Vagina (tissue), 2 donors: ENCODE results near the gene KRTAP4-7. TPM values are rescaled to one million over a fixed set of nuclear protein-coding genes. Genes with fewer than 3 reads are reported as not detected.
"Not testable (repeated sequence)": the region's sequence is repeated elsewhere in the genome, so short reads cannot be mapped to it uniquely, and the experiment has no call there.

Source experiments
- DNase-seq, 2 donors: peaks; one replicate each; pipeline ENCODE4 v3.0.0-alpha.2; 2017; ENCODE audit errors: extremely low spot score in 2 of 2
- H3K27ac ChIP-seq: fragments of 200-600 bp; sonication (generic); one replicate; pipeline ENCODE4 v1.5.1; 2019
- H3K27me3 ChIP-seq: fragments of 200-600 bp; sonication (generic); one replicate; pipeline ENCODE4 v1.5.1; 2019
- H3K36me3 ChIP-seq, 2 donors: fragments of 200-600 bp; sonication (generic); one replicate each; pipeline ENCODE4 v1.5.1; 2017 to 2019
- H3K4me1 ChIP-seq: fragments of 200-600 bp; sonication (generic); one replicate; pipeline ENCODE4 v1.5.1; 2019
- H3K4me3 ChIP-seq, 2 donors: fragments of 200-600 bp; sonication (generic); 1 replicate in 1 of 2; 2 replicates in 1 of 2; pipeline ENCODE4 v1.5.1; 2016 to 2019
- H3K9me3 ChIP-seq: fragments of 200-600 bp; sonication (generic); one replicate; pipeline ENCODE4 v1.5.1; 2019
- CTCF ChIP-seq, 3 experiments: fragments of 450-650 bp in 2 of 3; fragments of 200-600 bp in 1 of 3; sonication (generic) in 1 of 3; IDR thresholded peaks; one replicate each; pipeline ENCODE4 v1.5.1; 2017 to 2019; ENCODE audit warnings: antibody characterized with exemption in 3 of 3, mild to moderate bottlenecking in 2 of 3, moderate library complexity in 2 of 3
- POLR2A ChIP-seq, 2 donors: fragments of 450-650 bp; IDR thresholded peaks; one replicate each; pipeline ENCODE4 v1.6.1; 2017; ENCODE audit warnings: antibody characterized with exemption in 2 of 2, mild to moderate bottlenecking in 2 of 2, moderate library complexity in 2 of 2
- POLR2AphosphoS5 ChIP-seq, 2 donors: sonication (generic); formaldehyde crosslinking; IDR thresholded peaks; one replicate each; pipeline ENCODE4 v1.9.0; 2017; ENCODE audit warnings: antibody characterized with exemption in 2 of 2, mild to moderate bottlenecking in 2 of 2, low read depth in 1 of 2; ENCODE audit not compliant: insufficient read depth in 1 of 2
- intact Hi-C: fragments of 100-400 bp; cut with DNase I; formaldehyde crosslinking; loops from one replicate; pipeline ENCODE4 v1.15.1; 2023
- total RNA-seq: library from RNA; depleted of rRNA; stranded (reverse); fragments of >200 nt; gene quantifications from one replicate; pipeline ENCODE4 v1.2.3, GENCODE V29; 2016

KRTAP4-7 gene
- total RNA-seq, 1 donor from 2014 or later: not detected

- intact Hi-C loops: no loop called here
- DNase-seq: no peak
- no peaks in the 10 kb centered on the region for H3K4me1 ChIP-seq
- no peak overlapping the region for H3K27ac ChIP-seq
- TF ChIP-seq POLR2A (IDR thresholded peaks at IDR 0.05) (no peak), POLR2AphosphoS5 (IDR thresholded peaks at IDR 0.05; ENCODE audit: insufficient read depth in 1 of 2, low read depth in 1 of 2) (no peak), CTCF (IDR thresholded peaks at IDR 0.05) (no peak)
- H3K9me3 ChIP-seq: no peaks in the 10 kb centered on the region
- no peak overlapping the region for H3K4me3 ChIP-seq
- no peaks in the 10 kb centered on the region for H3K27me3 ChIP-seq
- H3K36me3 ChIP-seq: no peaks in the 10 kb centered on the region
These were observed 32.3 kb downstream of the KRTAP4-7 start for GRCh38 chr17:41116297-41116696.

GRCh38 chr17:41117846-41118386, 34.0 kb downstream of the KRTAP4-7 start, which contains the start of gene KRTAP4-11:
Gene KRTAP4-11 (minus strand): TSS chr17:41118373. CDS start chr17:41118315, 58 bp downstream.
- H3K36me3 ChIP-seq, DNase-seq, H3K4me1 ChIP-seq, H3K9me3 ChIP-seq, H3K27me3 ChIP-seq, intact Hi-C loops, H3K4me3 ChIP-seq, H3K27ac ChIP-seq: not testable (repeated sequence)

GRCh38 chr17:41118721-41119120, 34.8 kb downstream of the KRTAP4-7 start:
- H3K9me3 ChIP-seq: no peaks in the 10 kb centered on the region

GRCh38 chr17:41119696-41120690, 36.0 kb downstream of the KRTAP4-7 start:
- H3K9me3 ChIP-seq, H3K4me3 ChIP-seq, H3K27ac ChIP-seq, DNase-seq, H3K4me1 ChIP-seq, intact Hi-C loops, H3K36me3 ChIP-seq, H3K27me3 ChIP-seq: not testable (repeated sequence)

More at GRCh38 chr17:41118721-41119120, 34.8 kb downstream of the KRTAP4-7 start:
- intact Hi-C loops: no loop called here
- Histone ChIP-seq H3K4me3 (no peak overlapping the region), H3K27ac (no peak overlapping the region), H3K36me3 (no peaks in the 10 kb centered on the region), H3K4me1 (no peaks in the 10 kb centered on the region), H3K27me3 (no peaks in the 10 kb centered on the region)
- TF ChIP-seq POLR2A (IDR thresholded peaks at IDR 0.05): no peak
- no peak for TF ChIP-seq CTCF (IDR thresholded peaks at IDR 0.05)
- no peak for TF ChIP-seq POLR2AphosphoS5 (IDR thresholded peaks at IDR 0.05; ENCODE audit: insufficient read depth in 1 of 2, low read depth in 1 of 2)
- no peak for DNase-seq

GRCh38 chr17:41121742-41122141, 37.8 kb downstream of the KRTAP4-7 start:
- Histone ChIP-seq H3K9me3 (no peaks in the 10 kb centered on the region), H3K4me1 (no peaks in the 10 kb centered on the region), H3K27me3 (no peaks in the 10 kb centered on the region), H3K27ac (no peak overlapping the region), H3K36me3 (no peaks in the 10 kb centered on the region), H3K4me3 (no peak overlapping the region)
- DNase-seq: no peak
- TF ChIP-seq CTCF (IDR thresholded peaks at IDR 0.05) (no peak), POLR2A (IDR thresholded peaks at IDR 0.05) (no peak), POLR2AphosphoS5 (IDR thresholded peaks at IDR 0.05; ENCODE audit: insufficient read depth in 1 of 2, low read depth in 1 of 2) (no peak)
- intact Hi-C loops: no loop called here

GRCh38 chr17:41123292-41123990, 39.5 kb downstream of the KRTAP4-7 start:
- H3K27ac ChIP-seq, H3K4me1 ChIP-seq, H3K36me3 ChIP-seq, H3K9me3 ChIP-seq, H3K27me3 ChIP-seq, intact Hi-C loops, H3K4me3 ChIP-seq, DNase-seq: not testable (repeated sequence)

- H3K4me3 ChIP-seq, H3K9me3 ChIP-seq, DNase-seq, intact Hi-C loops, H3K27ac ChIP-seq, H3K36me3 ChIP-seq, H3K27me3 ChIP-seq, H3K4me1 ChIP-seq: not testable (repeated sequence)
These were observed 40.0 kb downstream of the KRTAP4-7 start, which contains the start of gene KRTAP4-12 for GRCh38 chr17:41123991-41124371. Gene KRTAP4-12 (minus strand): TSS chr17:41124182. CDS start chr17:41124122, 60 bp downstream.
